ENCODE results near the gene PROCA1.

Gene PROCA1

GRCh38 chr17:28704219-28704858 lies 7.3 kb downstream of the PROCA1 start:
- Histone ChIP-seq H3K9ac (ENCODE audit: low read length in 2 of 2) (no peak overlapping the region), H3K27ac (ENCODE audit: low read length) (no peak overlapping the region), H3K4me3 (ENCODE audit: low read length in 2 of 2) (no peak overlapping the region), H3K4me1 (ENCODE audit: control insufficient read depth, insufficient read depth, low read length) (no peaks in the 10 kb centered on the region), H3K9me3 (ENCODE audit: control insufficient read depth in 2 of 2, low read length in 2 of 2) (no peaks in the 10 kb centered on the region), H3K36me3 (ENCODE audit: control insufficient read depth in 2 of 2, insufficient read depth in 2 of 2, low read length in 2 of 2) (peaks cover 35 to 44% of the 10 kb centered on the region in 2 donors), H3K27me3 (ENCODE audit: control insufficient read depth in 1 of 2, insufficient read depth in 2 of 2, low read length in 2 of 2) (no peaks in the 10 kb centered on the region)

- Histone ChIP-seq H3K4me1 (ENCODE audit: control insufficient read depth, insufficient read depth, low read length) (no peaks in the 10 kb centered on the region), H3K4me3 (ENCODE audit: low read length in 2 of 2) (no peak overlapping the region), H3K9ac (ENCODE audit: low read length in 2 of 2) (no peak overlapping the region), H3K27ac (ENCODE audit: low read length) (no peak overlapping the region), H3K27me3 (ENCODE audit: control insufficient read depth in 1 of 2, insufficient read depth in 2 of 2, low read length in 2 of 2) (no peaks in the 10 kb centered on the region), H3K36me3 (ENCODE audit: control insufficient read depth in 2 of 2, insufficient read depth in 2 of 2, low read length in 2 of 2) (peaks cover 42 to 51% of the 10 kb centered on the region in 2 donors), H3K9me3 (ENCODE audit: control insufficient read depth in 2 of 2, low read length in 2 of 2) (no peaks in the 10 kb centered on the region)
These were observed 8.0 kb downstream of the PROCA1 start for GRCh38 chr17:28703552-28704218.

DNA sequence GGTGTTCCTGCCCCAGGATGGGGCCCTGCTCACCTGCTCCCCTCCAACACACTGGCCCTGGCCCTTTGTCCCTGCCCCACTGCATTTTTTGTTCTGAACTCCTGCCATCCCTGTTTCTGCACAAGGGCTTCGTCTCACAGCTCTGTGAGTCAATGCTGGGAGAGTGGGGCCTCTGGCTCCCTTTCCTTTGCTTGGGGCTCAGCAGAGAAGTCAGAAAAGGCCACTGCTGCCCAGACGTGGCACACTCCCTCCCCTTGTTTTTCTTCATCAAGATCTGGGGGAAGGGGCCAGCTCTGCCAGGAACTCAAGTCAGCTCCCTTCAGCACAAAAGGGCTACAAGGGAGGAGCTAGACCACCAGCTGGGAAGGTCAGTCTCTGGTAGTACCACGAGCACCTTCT lies 8.9 kb downstream of the PROCA1 start:
- no peaks in the 10 kb centered on the region for H3K9me3 ChIP-seq (ENCODE audit: control insufficient read depth in 2 of 2, low read length in 2 of 2)
- no peak overlapping the region for H3K4me3 ChIP-seq (ENCODE audit: low read length in 2 of 2)
- peaks cover 50 to 60% of the 10 kb centered on the region in 2 donors for H3K36me3 ChIP-seq (ENCODE audit: control insufficient read depth in 2 of 2, insufficient read depth in 2 of 2, low read length in 2 of 2)
- no peak overlapping the region for H3K9ac ChIP-seq (ENCODE audit: low read length in 2 of 2)
- H3K27me3 ChIP-seq (ENCODE audit: control insufficient read depth in 1 of 2, insufficient read depth in 2 of 2, low read length in 2 of 2), result no peaks in the 10 kb centered on the region
- H3K4me1 ChIP-seq (ENCODE audit: control insufficient read depth, insufficient read depth, low read length), result no peaks in the 10 kb centered on the region
- H3K27ac ChIP-seq (ENCODE audit: low read length), result no peak overlapping the region

- Histone ChIP-seq H3K4me3 (ENCODE audit: low read length in 2 of 2) (no peak overlapping the region), H3K9me3 (ENCODE audit: control insufficient read depth in 2 of 2, low read length in 2 of 2) (no peaks in the 10 kb centered on the region), H3K27me3 (ENCODE audit: control insufficient read depth in 1 of 2, insufficient read depth in 2 of 2, low read length in 2 of 2) (no peaks in the 10 kb centered on the region), H3K36me3 (ENCODE audit: control insufficient read depth in 2 of 2, insufficient read depth in 2 of 2, low read length in 2 of 2) (peaks cover 56 to 65% of the 10 kb centered on the region in 2 donors), H3K4me1 (ENCODE audit: control insufficient read depth, insufficient read depth, low read length) (no peaks in the 10 kb centered on the region), H3K27ac (ENCODE audit: low read length) (no peak overlapping the region), H3K9ac (ENCODE audit: low read length in 2 of 2) (no peak overlapping the region)
These were observed 9.5 kb downstream of the PROCA1 start for GRCh38 chr17:28702026-28702751.

- Histone ChIP-seq H3K9me3 (ENCODE audit: control insufficient read depth in 2 of 2, low read length in 2 of 2) (no peaks in the 10 kb centered on the region), H3K27ac (ENCODE audit: low read length) (no peak overlapping the region), H3K4me1 (ENCODE audit: control insufficient read depth, insufficient read depth, low read length) (no peaks in the 10 kb centered on the region), H3K27me3 (ENCODE audit: control insufficient read depth in 1 of 2, insufficient read depth in 2 of 2, low read length in 2 of 2) (no peaks in the 10 kb centered on the region), H3K9ac (ENCODE audit: low read length in 2 of 2) (no peak overlapping the region), H3K4me3 (ENCODE audit: low read length in 2 of 2) (no peak overlapping the region), H3K36me3 (ENCODE audit: control insufficient read depth in 2 of 2, insufficient read depth in 2 of 2, low read length in 2 of 2) (peaks cover 65 to 76% of the 10 kb centered on the region in 2 donors)
These were observed 10.7 kb downstream of the PROCA1 start for GRCh38 chr17:28700830-28701492.

DNA sequence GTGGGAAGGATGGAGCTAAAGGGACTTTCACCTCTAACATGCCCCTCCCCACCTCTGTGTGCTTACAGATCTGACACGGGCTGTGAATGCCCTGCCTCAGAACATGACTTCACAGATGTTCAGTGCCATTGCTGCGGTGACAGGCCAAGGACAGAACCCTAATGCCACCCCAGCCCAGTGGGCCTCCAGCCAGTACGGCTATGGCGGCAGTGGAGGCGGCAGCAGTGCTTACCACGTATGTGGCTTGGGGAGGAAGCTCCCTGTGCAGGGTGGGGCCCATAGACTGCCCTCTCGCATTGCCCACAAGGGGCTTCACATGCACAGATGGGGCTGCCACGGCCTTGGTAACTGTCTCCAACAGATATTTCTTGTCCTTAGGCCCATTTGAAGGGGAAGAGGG lies 11.4 kb downstream of the PROCA1 start:
- no peak overlapping the region for H3K27ac ChIP-seq (ENCODE audit: low read length)
- H3K4me3 ChIP-seq (ENCODE audit: low read length in 2 of 2), result no peak overlapping the region
- H3K9ac ChIP-seq (ENCODE audit: low read length in 2 of 2), result no peak overlapping the region
- H3K36me3 ChIP-seq (ENCODE audit: control insufficient read depth in 2 of 2, insufficient read depth in 2 of 2, low read length in 2 of 2), result peaks cover 69 to 82% of the 10 kb centered on the region in 2 donors
- H3K4me1 ChIP-seq (ENCODE audit: control insufficient read depth, insufficient read depth, low read length), result no peaks in the 10 kb centered on the region
- H3K9me3 ChIP-seq (ENCODE audit: control insufficient read depth in 2 of 2, low read length in 2 of 2), result no peaks in the 10 kb centered on the region
- no peaks in the 10 kb centered on the region for H3K27me3 ChIP-seq (ENCODE audit: control insufficient read depth in 1 of 2, insufficient read depth in 2 of 2, low read length in 2 of 2)

- Histone ChIP-seq H3K36me3 (ENCODE audit: control insufficient read depth in 2 of 2, insufficient read depth in 2 of 2, low read length in 2 of 2) (peaks cover 84 to 93% of the 10 kb centered on the region in 2 donors), H3K4me3 (ENCODE audit: low read length in 2 of 2) (no peak overlapping the region), H3K9ac (ENCODE audit: low read length in 2 of 2) (no peak overlapping the region)
These were observed 13.3 kb downstream of the PROCA1 start for GRCh38 chr17:28698253-28698941.

GRCh38 chr17:28693869-28694268 lies 17.8 kb downstream of the PROCA1 start:
- Histone ChIP-seq H3K4me1 (ENCODE audit: control insufficient read depth, insufficient read depth, low read length) (no peaks in the 10 kb centered on the region), H3K27ac (ENCODE audit: low read length) (no peak overlapping the region), H3K4me3 (ENCODE audit: low read length in 2 of 2) (no peak overlapping the region), H3K36me3 (ENCODE audit: control insufficient read depth in 2 of 2, insufficient read depth in 2 of 2, low read length in 2 of 2) (peaks cover 71 to 73% of the 10 kb centered on the region in 2 donors), H3K9ac (ENCODE audit: low read length in 2 of 2) (no peak overlapping the region), H3K9me3 (ENCODE audit: control insufficient read depth in 2 of 2, low read length in 2 of 2) (no peaks in the 10 kb centered on the region), H3K27me3 (ENCODE audit: control insufficient read depth in 1 of 2, insufficient read depth in 2 of 2, low read length in 2 of 2) (no peaks in the 10 kb centered on the region)

More at GRCh38 chr17:28698253-28698941, 13.3 kb downstream of the PROCA1 start:
- no peaks in the 10 kb centered on the region for H3K27me3 ChIP-seq (ENCODE audit: control insufficient read depth in 1 of 2, insufficient read depth in 2 of 2, low read length in 2 of 2)
- H3K27ac ChIP-seq (ENCODE audit: low read length), result no peak overlapping the region
- no peaks in the 10 kb centered on the region for H3K9me3 ChIP-seq (ENCODE audit: control insufficient read depth in 2 of 2, low read length in 2 of 2)
- no peaks in the 10 kb centered on the region for H3K4me1 ChIP-seq (ENCODE audit: control insufficient read depth, insufficient read depth, low read length)

GRCh38 chr17:28689011-28689410 lies 22.7 kb downstream of the PROCA1 start:
- Histone ChIP-seq H3K9me3 (ENCODE audit: control insufficient read depth in 2 of 2, low read length in 2 of 2) (no peaks in the 10 kb centered on the region), H3K36me3 (ENCODE audit: control insufficient read depth in 2 of 2, insufficient read depth in 2 of 2, low read length in 2 of 2) (peaks cover 68 to 74% of the 10 kb centered on the region in 2 donors), H3K27ac (ENCODE audit: low read length) (no peak overlapping the region), H3K4me1 (ENCODE audit: control insufficient read depth, insufficient read depth, low read length) (peaks cover 3% of the 10 kb centered on the region), H3K4me3 (ENCODE audit: low read length in 2 of 2) (no peak overlapping the region), H3K27me3 (ENCODE audit: control insufficient read depth in 1 of 2, insufficient read depth in 2 of 2, low read length in 2 of 2) (no peaks in the 10 kb centered on the region), H3K9ac (ENCODE audit: low read length in 2 of 2) (no peak overlapping the region)

- H3K4me1 ChIP-seq (ENCODE audit: control insufficient read depth, insufficient read depth, low read length), result peaks cover 3% of the 10 kb centered on the region
- H3K9me3 ChIP-seq (ENCODE audit: control insufficient read depth in 2 of 2, low read length in 2 of 2), result no peaks in the 10 kb centered on the region
- no peaks in the 10 kb centered on the region for H3K27me3 ChIP-seq (ENCODE audit: control insufficient read depth in 1 of 2, insufficient read depth in 2 of 2, low read length in 2 of 2)
- no peak overlapping the region for H3K27ac ChIP-seq (ENCODE audit: low read length)
- no peak overlapping the region for H3K9ac ChIP-seq (ENCODE audit: low read length in 2 of 2)
- H3K4me3 ChIP-seq (ENCODE audit: low read length in 2 of 2), result no peak overlapping the region
- peaks cover 66 to 71% of the 10 kb centered on the region in 2 donors for H3K36me3 ChIP-seq (ENCODE audit: control insufficient read depth in 2 of 2, insufficient read depth in 2 of 2, low read length in 2 of 2)
These were observed 23.2 kb downstream of the PROCA1 start for GRCh38 chr17:28688481-28688880.

Data from stomach smooth muscle (tissue), 2 donors.